RWPE2 (cell line): Measurements from ENCODE around the gene ZNF236.

Experiments
- ATAC-seq: fragments of 200-7000 bp; cut with Tn5 transposase; 3 replicates; pipeline ENCODE4 v1.9.1; 2021; ENCODE audit warnings: low read depth
- DNase-seq: peaks from one replicate; pipeline ENCODE4 v3.0.0-alpha.2; 2020; ENCODE audit warnings: low spot score
- H3K27ac ChIP-seq: fragments of 450-650 bp; 2 replicates; pipeline ENCODE4 v1.5.1; 2017; ENCODE audit warnings: mild to moderate bottlenecking; ENCODE audit not compliant: poor library complexity, severe bottlenecking
- H3K27me3 ChIP-seq: fragments of 250-450 bp; sonication (Bioruptor Pico); 2 replicates; pipeline ENCODE4 v1.5.1; 2021; ENCODE audit warnings: mild to moderate bottlenecking, moderate library complexity; ENCODE audit not compliant: insufficient read depth, poor library complexity, severe bottlenecking
- H3K36me3 ChIP-seq: fragments of 250-450 bp; sonication (Bioruptor Pico); 2 replicates; pipeline ENCODE4 v1.5.1; 2020; ENCODE audit warnings: low read depth, mild to moderate bottlenecking, moderate library complexity
- H3K4me1 ChIP-seq: fragments of 250-450 bp; sonication (Bioruptor Pico); 2 replicates; pipeline ENCODE4 v1.5.1; 2021; ENCODE audit warnings: mild to moderate bottlenecking, moderate library complexity; ENCODE audit not compliant: insufficient read depth, poor library complexity, severe bottlenecking
- H3K4me3 ChIP-seq: fragments of 250-450 bp; sonication (Bioruptor Pico); 2 replicates; pipeline ENCODE4 v1.5.1; 2021; ENCODE audit warnings: mild to moderate bottlenecking, moderate library complexity; ENCODE audit not compliant: severe bottlenecking
- H3K9me3 ChIP-seq: fragments of 250-450 bp; sonication (Bioruptor Pico); 2 replicates; pipeline ENCODE4 v1.5.1; 2021; ENCODE audit warnings: mild to moderate bottlenecking, moderate library complexity; ENCODE audit not compliant: severe bottlenecking
- CTCF ChIP-seq: fragments of 450-650 bp; IDR thresholded peaks from one replicate; pipeline ENCODE4 v1.5.1; 2017; ENCODE audit warnings: mild to moderate bottlenecking, moderate library complexity; ENCODE audit not compliant: poor library complexity, severe bottlenecking

ZNF236 gene

DNA sequence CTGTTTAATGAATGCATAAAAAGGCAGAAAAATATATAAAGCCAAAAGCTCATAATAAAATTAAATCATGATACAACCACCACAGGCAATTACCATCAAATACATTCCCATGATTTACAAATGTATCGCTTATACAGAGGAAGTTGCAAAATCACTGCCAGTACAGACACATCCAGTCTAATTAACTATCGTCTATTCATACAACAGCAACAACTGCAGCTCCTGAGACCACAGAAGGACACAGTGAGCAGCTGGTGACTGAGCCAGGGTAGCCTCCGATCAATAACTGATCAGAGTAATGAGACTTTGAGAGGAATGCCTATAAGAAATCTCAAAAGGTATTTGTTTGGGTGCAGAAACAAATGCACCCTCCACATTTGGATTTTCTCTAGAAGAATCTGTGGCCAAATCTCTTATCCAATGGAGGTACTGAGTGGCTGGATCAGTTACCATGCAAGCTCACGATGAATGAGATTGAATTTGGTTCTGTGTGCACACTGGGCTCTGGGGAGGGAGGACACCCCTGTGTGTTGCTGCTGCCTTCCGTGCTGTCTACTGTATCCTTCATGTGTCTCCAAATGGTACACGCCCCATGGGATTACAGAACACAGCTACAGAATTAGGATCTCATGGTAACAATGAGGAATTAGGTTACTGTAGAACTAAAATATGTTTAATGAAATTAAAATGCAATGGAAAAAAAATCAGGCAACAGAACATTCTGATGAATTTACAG lies 190.6 kb downstream of the ZNF236 start:
- peak; percentile 49; the same call in 1 of the 3 replicates for ATAC-seq
- TF ChIP-seq CTCF: no peak
- no peaks in the 10 kb centered on the region for H3K9me3 ChIP-seq
- peaks cover 6% of the 10 kb centered on the region for H3K4me1 ChIP-seq
- no peak overlapping the region for H3K27ac ChIP-seq
- H3K4me3 ChIP-seq: no peak overlapping the region
- no peaks in the 10 kb centered on the region for H3K27me3 ChIP-seq
- peaks cover 3% of the 10 kb centered on the region; the same call in 1 of the 2 replicates for H3K36me3 ChIP-seq
- DNase-seq: no peak

DNA sequence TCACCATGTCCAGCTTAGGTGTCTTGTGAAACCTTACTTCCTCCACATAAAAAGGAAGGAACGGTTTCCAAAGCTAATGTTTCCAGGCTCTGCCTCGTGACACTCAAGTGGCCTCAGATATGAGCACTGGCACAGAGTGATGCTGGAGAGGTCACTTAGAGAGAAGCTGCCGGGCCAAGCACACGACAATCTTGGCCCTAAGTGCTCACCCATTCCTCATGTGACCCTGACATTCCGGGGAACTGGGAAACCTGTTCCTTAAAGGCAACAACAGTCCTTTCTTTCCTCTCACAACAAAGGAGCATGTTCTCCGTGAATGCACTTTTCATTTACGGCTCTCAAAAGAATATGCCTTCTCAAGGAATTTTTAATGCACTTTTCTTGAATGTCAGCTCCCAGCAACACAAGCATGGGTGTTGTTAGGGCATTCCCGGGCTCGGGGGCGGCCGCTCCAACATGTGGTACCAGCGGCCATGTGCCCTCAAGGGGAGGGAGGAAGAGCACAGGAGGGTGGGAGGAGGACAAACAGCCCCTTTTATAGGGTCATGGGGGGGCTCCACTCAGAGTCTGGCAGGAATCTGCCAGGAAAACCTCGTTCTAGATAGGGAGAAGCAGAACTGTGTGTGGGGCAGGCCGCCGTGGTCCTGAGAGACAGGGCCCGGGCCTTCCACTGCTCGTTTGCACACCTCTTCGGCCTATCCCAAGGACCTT lies 191.6 kb downstream of the ZNF236 start:
- TF ChIP-seq CTCF: no peak
- no peak overlapping the region for H3K27ac ChIP-seq
- ATAC-seq: no peak
- H3K36me3 ChIP-seq: peaks cover 3% of the 10 kb centered on the region; the same call in 1 of the 2 replicates
- no peak overlapping the region for H3K4me3 ChIP-seq
- no peak for DNase-seq
- peaks cover 6% of the 10 kb centered on the region for H3K4me1 ChIP-seq
- no peaks in the 10 kb centered on the region for H3K9me3 ChIP-seq
- H3K27me3 ChIP-seq: no peaks in the 10 kb centered on the region

DNA sequence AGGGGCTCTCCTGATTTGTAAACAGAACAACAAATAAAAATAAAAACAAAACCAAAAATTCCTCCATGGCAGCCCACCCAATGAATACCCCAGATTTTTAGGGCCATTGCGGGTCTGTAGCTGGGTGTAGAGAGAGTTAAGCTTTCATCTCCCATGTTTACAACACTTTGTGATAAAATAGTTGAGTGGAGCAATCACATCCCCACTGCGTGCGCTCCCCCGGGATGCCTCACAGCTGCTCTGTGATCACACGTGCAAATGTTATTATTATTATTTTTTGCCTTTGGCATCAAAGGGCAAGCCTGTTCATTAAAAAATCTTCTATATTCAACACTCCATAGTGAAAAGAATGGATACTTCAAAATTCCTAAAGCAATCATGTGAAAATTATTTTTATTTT lies 192.2 kb downstream of the ZNF236 start:
- peaks cover 6% of the 10 kb centered on the region for H3K4me1 ChIP-seq

DNA sequence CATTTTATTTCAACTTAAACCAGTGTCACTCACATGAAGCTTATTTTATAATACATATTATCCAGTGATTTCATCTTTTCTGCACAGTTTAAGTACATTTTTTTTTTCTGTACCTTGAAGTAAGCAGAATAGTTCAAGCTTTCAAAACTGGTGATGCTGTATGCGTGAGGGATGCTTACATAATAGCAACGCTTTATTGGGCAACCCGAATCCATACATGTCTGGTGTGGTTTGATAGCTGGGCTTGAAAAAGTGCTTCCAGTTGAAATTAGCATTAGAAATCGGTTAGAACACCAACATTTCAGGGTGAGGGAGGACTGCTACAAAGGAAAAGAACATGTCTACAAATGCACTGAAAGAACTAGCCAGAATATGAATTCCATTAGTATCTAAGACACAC lies 192.8 kb downstream of the ZNF236 start:
- TF ChIP-seq CTCF: no peak
- ATAC-seq: no peak
- Histone ChIP-seq H3K36me3 (peaks cover 3% of the 10 kb centered on the region; the same call in 1 of the 2 replicates), H3K27ac (no peak overlapping the region), H3K27me3 (no peaks in the 10 kb centered on the region), H3K9me3 (no peaks in the 10 kb centered on the region), H3K4me1 (peaks cover 6% of the 10 kb centered on the region), H3K4me3 (no peak overlapping the region)
- DNase-seq: no peak

More for the DNA sequence above, 192.2 kb downstream of the ZNF236 start:
- TF ChIP-seq CTCF: no peak
- peaks cover 3% of the 10 kb centered on the region; the same call in 1 of the 2 replicates for H3K36me3 ChIP-seq
- H3K9me3 ChIP-seq: no peaks in the 10 kb centered on the region
- ATAC-seq (no peak), DNase-seq (no peak)
- H3K27me3 ChIP-seq: no peaks in the 10 kb centered on the region
- no peak overlapping the region for H3K4me3 ChIP-seq
- H3K27ac ChIP-seq: no peak overlapping the region
